GM19351 (cell line): ENCODE measurements around the gene DLGAP4.

ENCODE experiments used
- ATAC-seq: cut with Tn5 transposase; IDR thresholded peaks from one replicate; pipeline ENCODE4 v1.9.1; 2021; ENCODE audit warnings: mild to moderate bottlenecking, moderate library complexity; ENCODE audit not compliant: unreplicated experiment

DLGAP4 gene

GRCh38 chr20:36525620-36526365 is 219.7 kb downstream of the DLGAP4 start:
- no peak for ATAC-seq

- ATAC-seq: no peak
These were observed 220.4 kb downstream of the DLGAP4 start for GRCh38 chr20:36526521-36527011.

- no peak for ATAC-seq
These were observed 221.4 kb downstream of the DLGAP4 start for GRCh38 chr20:36527331-36528125.

GRCh38 chr20:36528176-36528874 is 222.2 kb downstream of the DLGAP4 start:
- ATAC-seq: no peak

- ATAC-seq: no peak
These were observed 222.8 kb downstream of the DLGAP4 start for GRCh38 chr20:36528875-36529417.

GRCh38 chr20:36532388-36532787 is 226.2 kb downstream of the DLGAP4 start:
- no peak for ATAC-seq

GRCh38 chr20:36532822-36533221 is 226.7 kb downstream of the DLGAP4 start:
- no peak for ATAC-seq

GRCh38 chr20:36538026-36538722 is 232.0 kb downstream of the DLGAP4 start:
- ATAC-seq: no peak

GRCh38 chr20:36540551-36541211 is 234.5 kb downstream of the DLGAP4 start:
- ATAC-seq: no peak

GRCh38 chr20:36541227-36541767 is 235.2 kb downstream of the DLGAP4 start, which contains the start of gene MYL9:
Gene MYL9 (plus strand): TSS chr20:36541519. CDS start chr20:36544885, 3,366 bp downstream.
- ATAC-seq: no peak

- ATAC-seq: no peak
These were observed 235.8 kb downstream of the DLGAP4 start for GRCh38 chr20:36541768-36542488.

- no peak for ATAC-seq
These were observed 236.5 kb downstream of the DLGAP4 start for GRCh38 chr20:36542516-36543183.

GRCh38 chr20:36543184-36544133 is 237.3 kb downstream of the DLGAP4 start:
- ATAC-seq: no peak

- ATAC-seq: no peak
These were observed 238.2 kb downstream of the DLGAP4 start for GRCh38 chr20:36544134-36545018.

GRCh38 chr20:36546111-36546736 is 240.1 kb downstream of the DLGAP4 start:
- no peak for ATAC-seq
